ENCODE measurements around the gene EP400.

- TF ChIP-seq CTCF (IDR thresholded peaks at IDR 0.05): no peak
- no peak for TF ChIP-seq POLR2A (IDR thresholded peaks at IDR 0.05)
- TF ChIP-seq POLR2AphosphoS5 (IDR thresholded peaks at IDR 0.05): no peak
- no peak for TF ChIP-seq EP300 (IDR thresholded peaks at IDR 0.05)
Observed at GRCh38 chr12:131943876-131944275, 5.9 kb upstream of the EP400 start.

Measured in upper lobe of left lung (tissue), 4 donors.